Cardiac fibroblast (primary cell): Measurements from ENCODE around the gene NOL9.

ENCODE experiments used
- DNase-seq, 2 donors: peaks; one replicate each; pipeline versions ENCODE4 v3.0.0 to v3.0.0-alpha.2; 2010; ENCODE audit warnings: low read depth in 2 of 2
- H3K4me3 ChIP-seq, 2 donors: replicated peaks in 1 of 2; 1 replicate in 1 of 2; 2 replicates in 1 of 2; pipeline ENCODE4 v1.5.1; 2011; ENCODE audit warnings: low read depth in 2 of 2, low read length in 2 of 2, mild to moderate bottlenecking in 2 of 2, moderate library complexity in 1 of 2
- CTCF ChIP-seq: IDR thresholded peaks from one replicate; pipeline ENCODE4 v1.5.1; 2011; ENCODE audit warnings: low read depth, mild to moderate bottlenecking, low read length, inconsistent platforms

Gene NOL9

DNA sequence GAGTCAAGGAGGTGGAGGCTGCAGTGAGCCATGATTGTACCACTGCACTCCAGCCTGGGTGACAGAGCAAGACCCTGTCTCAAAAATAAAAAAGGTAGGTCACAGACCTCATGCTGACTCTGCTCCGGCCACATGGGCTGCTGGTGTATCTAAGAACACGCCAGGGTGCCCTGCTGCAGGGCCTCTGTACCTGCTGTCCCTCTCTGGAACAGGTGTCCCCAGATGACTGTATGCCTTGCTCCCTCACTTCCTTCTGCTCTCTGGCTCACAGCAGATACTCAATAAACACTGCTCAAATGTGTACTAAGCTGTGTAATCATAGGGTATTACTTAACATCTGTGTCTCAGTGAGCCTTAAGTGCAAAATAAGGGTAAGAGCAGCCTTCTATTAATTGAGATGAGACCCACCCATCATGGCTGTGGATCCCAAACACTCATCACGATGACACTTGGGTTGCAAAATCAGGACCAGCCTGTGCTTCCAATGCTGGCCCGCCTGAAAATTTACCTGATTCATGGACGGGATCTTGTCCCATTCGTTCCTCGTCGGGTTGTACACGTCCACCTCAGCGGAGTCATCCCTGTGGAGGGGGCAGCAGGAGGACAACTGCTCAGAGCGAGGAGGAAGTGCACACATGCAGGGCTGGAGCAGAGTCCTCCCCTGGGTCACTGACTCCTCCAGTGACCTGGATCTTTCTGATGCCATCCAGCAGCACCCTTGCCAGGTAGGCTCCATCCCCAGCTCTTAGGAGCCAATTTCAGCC lies 40.8 kb upstream of the NOL9 start:
- no peak overlapping the region for H3K4me3 ChIP-seq
- TF ChIP-seq CTCF: no peak
- DNase-seq: no peak

- no peak for DNase-seq
- TF ChIP-seq CTCF: no peak
- no peak overlapping the region for H3K4me3 ChIP-seq
Measured at GRCh38 chr1:6593810-6594209, 39.5 kb upstream of the NOL9 start.

DNA sequence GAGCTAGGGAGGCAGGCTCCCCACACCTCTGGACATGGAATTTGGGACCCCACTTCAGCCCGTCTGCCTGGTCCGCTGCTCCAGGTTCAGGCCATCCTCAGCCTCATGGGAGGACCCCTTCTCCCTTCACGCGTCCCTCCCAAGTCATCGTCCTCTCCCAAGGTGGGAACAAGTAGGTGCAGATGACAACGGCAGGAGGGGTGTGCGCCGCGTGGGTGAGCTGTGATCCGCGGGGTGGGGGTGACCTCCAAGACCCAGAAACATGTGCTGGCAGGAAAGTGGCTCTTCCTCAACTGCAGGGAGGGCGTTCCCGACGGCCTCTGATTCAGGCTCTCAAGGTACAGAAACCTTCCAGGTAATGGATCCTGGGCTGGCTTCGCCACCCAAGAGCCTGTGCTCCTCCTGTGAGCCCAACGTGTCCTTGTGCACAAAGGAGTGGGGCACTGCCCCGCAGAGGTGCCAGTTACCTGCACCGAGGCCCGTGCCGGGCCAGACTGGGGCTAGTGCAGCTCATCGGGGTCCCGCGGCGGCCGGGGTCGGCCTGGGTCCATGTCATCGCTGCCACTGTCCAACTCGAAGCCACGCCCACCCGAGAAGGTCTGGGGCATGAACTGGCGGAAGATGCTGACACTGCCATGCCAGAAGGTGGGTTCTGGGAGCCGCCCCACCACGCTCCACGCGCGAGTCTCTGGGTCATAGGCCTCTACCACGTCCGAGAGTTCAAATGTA lies 38.7 kb upstream of the NOL9 start:
- DNase-seq: no peak
- TF ChIP-seq CTCF: no peak
- H3K4me3 ChIP-seq: no peak overlapping the region

DNA sequence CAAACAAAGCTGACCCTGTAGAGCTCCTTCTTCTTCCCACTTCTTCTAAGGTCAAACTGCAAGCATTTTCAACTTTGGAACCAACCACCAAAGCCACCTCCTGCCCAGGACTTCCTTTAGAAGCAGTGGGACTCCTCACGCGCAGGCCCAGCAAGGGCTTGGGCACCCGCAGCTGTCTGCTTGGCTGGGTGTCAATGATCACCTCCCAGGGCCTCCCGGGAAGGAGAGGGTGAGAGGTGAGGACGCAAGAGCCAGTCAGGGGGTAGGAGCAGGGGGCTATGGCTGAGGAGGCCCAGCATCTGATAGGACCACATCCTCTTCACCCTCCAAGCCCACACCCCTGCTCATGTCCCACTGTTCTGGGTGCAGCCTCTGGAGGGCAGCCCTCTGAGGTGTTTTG lies 38.1 kb upstream of the NOL9 start:
- no peak overlapping the region for H3K4me3 ChIP-seq
- TF ChIP-seq CTCF: no peak
- DNase-seq: no peak

- no peak for TF ChIP-seq CTCF
- H3K4me3 ChIP-seq: no peak overlapping the region
- no peak for DNase-seq
Measured at GRCh38 chr1:6591644-6592043, 37.3 kb upstream of the NOL9 start.

DNA sequence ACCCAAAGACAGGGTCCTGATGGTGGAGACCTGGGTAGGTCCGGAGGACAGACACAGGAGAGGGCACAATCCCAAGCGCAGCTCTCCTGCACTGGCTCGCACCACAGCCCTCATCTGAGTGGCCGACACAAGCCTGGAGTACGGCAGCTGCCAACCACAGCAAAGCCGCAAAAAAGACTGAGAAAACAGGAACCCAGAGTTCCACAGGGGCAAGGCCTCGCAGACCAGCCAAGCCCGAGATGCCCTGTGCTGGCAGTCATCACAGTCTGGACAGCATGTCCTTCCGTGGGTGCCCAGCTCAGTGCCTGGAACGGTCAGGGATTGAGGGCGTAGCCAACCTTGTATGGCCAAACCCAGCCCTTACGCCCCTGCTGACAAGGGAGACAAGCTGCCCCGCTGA lies 36.9 kb upstream of the NOL9 start:
- no peak overlapping the region for H3K4me3 ChIP-seq
- DNase-seq: no peak
- no peak for TF ChIP-seq CTCF

DNA sequence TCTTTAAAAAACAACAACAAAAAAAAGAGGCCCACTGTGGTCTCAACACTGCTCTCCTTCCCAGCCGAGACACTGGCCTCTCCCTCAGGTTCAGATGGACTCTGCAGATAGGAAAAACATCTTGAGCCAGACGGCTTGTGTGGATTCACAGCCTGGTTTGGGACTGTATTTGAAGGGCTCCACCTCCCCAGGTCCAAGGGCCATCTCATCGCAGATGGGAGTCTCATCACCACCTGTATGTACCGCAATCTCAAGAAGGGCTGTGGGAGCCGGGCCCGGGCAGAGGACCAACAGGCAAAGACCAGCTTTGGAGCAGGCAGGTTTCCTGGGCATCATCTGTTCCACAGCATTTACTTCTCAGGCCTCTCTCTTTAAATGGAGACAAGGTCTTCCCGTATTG lies 35.7 kb upstream of the NOL9 start:
- H3K4me3 ChIP-seq: no peak overlapping the region
- TF ChIP-seq CTCF: no peak
- DNase-seq: no peak
